Astrocyte of the spinal cord (primary cell): Measurements from ENCODE around the gene CDH22.

Experiments used
- DNase-seq: peaks from one replicate; pipeline ENCODE4 v3.0.0; 2011; ENCODE audit warnings: low read depth, low spot score
- H3K4me3 ChIP-seq: 2 replicates; pipeline ENCODE4 v1.5.1; 2011; ENCODE audit warnings: low read depth, mild to moderate bottlenecking, low read length, moderate library complexity
- CTCF ChIP-seq: IDR thresholded peaks from 2 replicates; pipeline ENCODE4 v1.5.1; 2012; ENCODE audit warnings: low read depth, mild to moderate bottlenecking, low read length, inconsistent platforms
- in situ Hi-C: cut with HindIII; loops from 2 replicates; pipeline ENCODE4 v1.10.0; 2017; ENCODE audit warnings: low sequenced_read_pairs

The CDH22 gene

GRCh38 chr20:46200582-46201570 lies 107.4 kb downstream of the CDH22 start:
- no peak for DNase-seq
- no peak for TF ChIP-seq CTCF
- in situ Hi-C loops, result no loop called here

GRCh38 chr20:46199198-46199597 lies 109.1 kb downstream of the CDH22 start:
- no peak for DNase-seq
- H3K4me3 ChIP-seq, result no peak overlapping the region
- in situ Hi-C loops, result no loop called here
- no peak for TF ChIP-seq CTCF

More at GRCh38 chr20:46200582-46201570, 107.4 kb downstream of the CDH22 start:
- no peak overlapping the region for H3K4me3 ChIP-seq

- DNase-seq, result no peak
- TF ChIP-seq CTCF, result no peak
- H3K4me3 ChIP-seq, result no peak overlapping the region
- in situ Hi-C loops, result no loop called here
Observed at GRCh38 chr20:46196990-46197389, 111.3 kb downstream of the CDH22 start.

- DNase-seq, result no peak
- no peak for TF ChIP-seq CTCF
- no peak overlapping the region for H3K4me3 ChIP-seq
- in situ Hi-C loops, result no loop called here
Observed at GRCh38 chr20:46195264-46196036, 112.8 kb downstream of the CDH22 start.

- in situ Hi-C loops, result no loop called here
- TF ChIP-seq CTCF, result no peak
- no peak overlapping the region for H3K4me3 ChIP-seq
- no peak for DNase-seq
Observed at GRCh38 chr20:46194409-46194808, 113.9 kb downstream of the CDH22 start.

- DNase-seq, result no peak
- in situ Hi-C loops, result no loop called here
- H3K4me3 ChIP-seq, result no peak overlapping the region
- TF ChIP-seq CTCF, result no peak
Observed at GRCh38 chr20:46192376-46192944, 115.8 kb downstream of the CDH22 start.
